GM21717 (cell line): ENCODE results near the gene ESYT1.
A peak's percentile ranks its signal among the peaks of the same experiment; 100 is the strongest.

Experiments
- ATAC-seq: cut with Tn5 transposase; IDR thresholded peaks from one replicate; pipeline ENCODE4 v1.9.1; 2021; ENCODE audit warnings: mild to moderate bottlenecking, moderate library complexity; ENCODE audit not compliant: unreplicated experiment

The ESYT1 gene

GRCh38 chr12:56172839-56173238 is 44.8 kb downstream of the ESYT1 start:
- no peak for ATAC-seq

DNA sequence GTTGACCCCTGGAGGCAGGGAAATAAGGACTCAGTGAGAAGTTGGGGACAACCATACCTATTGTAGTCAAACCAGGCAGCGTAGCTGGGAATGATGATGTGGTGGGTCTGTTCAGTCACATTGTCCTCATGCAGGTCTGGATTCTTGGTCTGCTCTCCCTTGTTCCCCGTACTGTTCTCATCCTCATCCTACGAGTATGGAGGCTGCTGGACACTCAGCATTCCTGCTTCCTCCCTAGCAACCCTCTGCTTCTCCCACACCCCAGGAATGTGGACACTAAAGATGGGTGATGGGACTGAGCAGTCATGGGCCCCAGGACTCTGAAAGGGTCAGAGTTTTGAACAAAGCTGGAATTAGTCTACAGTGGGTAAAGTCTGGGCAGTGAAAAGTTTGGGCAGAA is 50.3 kb downstream of the ESYT1 start:
- ATAC-seq, result no peak

DNA sequence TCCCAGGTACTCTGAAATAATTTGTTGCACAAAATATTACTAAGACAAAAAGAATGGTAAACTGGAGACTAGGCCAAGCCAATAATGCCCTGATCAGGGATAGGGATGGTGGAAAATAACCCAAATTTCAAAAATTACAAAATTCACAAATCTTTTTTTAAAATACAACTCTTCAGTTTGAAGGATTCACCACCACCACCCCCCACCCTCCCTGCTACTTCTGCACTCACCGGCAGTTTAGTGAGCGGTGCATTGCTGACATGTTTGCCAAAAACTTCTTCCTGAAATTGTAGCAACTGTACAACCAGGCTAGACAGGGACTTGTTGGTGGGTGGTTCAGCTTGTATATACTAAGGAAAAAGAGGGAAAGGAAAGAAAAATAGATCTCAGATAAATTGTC is 58.9 kb downstream of the ESYT1 start:
- no peak for ATAC-seq

GRCh38 chr12:56188131-56188777 is 60.2 kb downstream of the ESYT1 start:
- no peak for ATAC-seq

GRCh38 chr12:56188778-56189098 is 60.7 kb downstream of the ESYT1 start:
- ATAC-seq, result no peak

DNA sequence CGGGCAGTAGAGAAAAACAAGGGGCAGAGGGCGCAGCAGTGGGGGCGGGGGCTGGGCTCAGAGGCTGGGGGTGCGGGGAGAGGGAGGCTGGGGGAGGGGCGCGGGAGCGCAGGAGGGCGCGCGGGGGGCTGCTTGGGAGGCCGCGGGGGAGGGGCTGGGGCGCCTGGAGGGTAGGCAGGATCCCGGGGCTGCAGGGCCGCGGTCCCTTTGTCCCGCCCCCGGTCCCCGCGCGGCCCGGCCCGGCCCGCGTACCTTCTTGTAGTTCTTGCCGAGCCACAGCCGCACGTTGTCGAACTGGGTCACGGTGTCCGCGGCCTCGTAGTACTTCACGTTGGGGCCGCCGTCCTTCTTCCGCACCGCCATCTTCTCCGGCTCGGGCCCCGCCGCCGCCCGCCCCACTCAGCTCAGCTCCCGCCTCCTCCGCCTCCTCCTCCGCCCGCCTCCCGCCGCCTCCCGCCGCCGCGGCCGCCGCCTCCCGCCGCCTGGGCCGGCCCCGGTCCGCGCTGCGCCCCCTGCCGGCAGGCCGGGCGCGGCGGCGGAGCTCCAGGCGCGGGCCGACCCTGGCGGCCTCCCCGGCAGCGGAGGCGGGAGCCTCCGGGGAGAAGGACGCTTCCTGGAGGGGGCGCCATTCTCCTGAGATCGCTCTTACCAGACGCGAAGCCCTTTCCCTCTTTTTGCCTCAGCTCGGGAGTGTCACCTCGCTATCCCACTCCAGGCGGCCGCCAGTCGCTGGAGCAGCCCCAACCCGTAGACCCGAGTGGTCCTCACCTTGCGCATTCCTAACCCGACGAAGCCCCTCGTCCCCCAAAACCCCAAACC is 61.2 kb downstream of the ESYT1 start, which contains the start of gene SMARCC2:
Gene SMARCC2 (minus strand): TSS at position 385 of the 819 bp plus-strand sequence. CDS start 22 bp downstream, at position 363.
- ATAC-seq, result peak; percentile 64

DNA sequence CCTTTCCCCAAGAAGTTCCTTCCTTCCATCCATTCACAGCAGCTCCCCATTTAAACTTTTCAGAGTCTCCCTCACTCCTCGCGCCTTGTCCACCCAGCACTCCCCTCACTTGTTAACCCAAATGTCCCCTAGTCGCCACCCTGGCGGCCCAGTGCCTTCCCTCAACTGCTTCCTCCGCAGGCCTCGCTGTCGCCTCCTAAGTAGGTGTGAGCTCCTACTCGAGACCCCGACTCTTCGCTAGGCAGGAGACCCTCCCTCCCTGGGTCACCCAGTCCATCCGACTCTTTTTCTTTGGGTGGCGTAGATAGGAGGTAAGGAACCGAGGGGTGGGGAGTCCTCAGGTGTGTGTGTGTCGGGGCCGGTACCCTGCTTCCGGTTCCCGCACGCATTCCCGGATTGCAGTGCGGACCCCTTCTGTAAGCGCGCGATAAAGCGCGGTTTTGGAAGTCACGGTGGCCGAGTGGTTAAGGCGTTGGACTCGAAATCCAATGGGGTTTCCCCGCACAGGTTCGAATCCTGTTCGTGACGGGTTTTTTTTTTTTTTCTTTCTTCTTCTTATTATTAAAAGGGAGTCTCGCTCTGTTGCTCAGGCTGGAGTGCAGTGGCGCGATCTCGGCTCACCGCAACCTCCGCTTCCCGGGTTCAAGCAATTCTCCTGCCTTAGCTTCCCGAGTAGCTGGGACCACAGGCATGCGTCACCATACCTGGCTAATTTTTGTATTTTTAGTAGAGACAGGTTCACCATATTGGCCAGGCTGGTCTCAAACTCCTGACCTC is 62.0 kb downstream of the ESYT1 start:
- peak; percentile 35 for ATAC-seq

DNA sequence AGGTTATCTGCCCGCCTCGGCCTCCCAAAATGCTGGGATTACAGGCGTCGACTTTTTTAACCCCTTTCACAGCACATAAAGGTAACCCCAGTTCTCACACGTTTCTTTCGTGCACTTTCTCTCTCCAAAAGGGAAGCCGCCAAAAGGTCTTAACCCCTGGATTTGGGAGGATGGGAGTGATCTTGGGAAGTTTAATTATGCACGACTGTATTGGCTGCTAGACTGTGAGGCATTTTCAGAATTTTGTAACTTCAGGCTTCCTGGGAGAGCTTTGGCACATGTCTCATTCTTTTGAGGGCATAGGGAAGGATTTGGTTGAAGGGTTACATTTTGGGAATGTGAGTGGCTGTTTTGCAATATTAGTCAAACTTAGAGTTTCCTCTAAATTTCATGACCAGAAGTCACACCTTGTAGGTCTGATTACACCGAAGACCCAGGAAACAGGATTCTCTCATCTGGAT is 62.7 kb downstream of the ESYT1 start:
- ATAC-seq, result no peak

GRCh38 chr12:56192582-56192981 is 64.5 kb downstream of the ESYT1 start:
- ATAC-seq, result no peak

- ATAC-seq, result no peak
Measured at GRCh38 chr12:56193025-56193578, 65.0 kb downstream of the ESYT1 start.
